CD14-positive monocyte (primary cell): ENCODE data around the gene TRIM44. TPM values are rescaled to one million over a fixed set of nuclear protein-coding genes. Genes with fewer than 3 reads are reported as not detected.

Experiments
- DNase-seq, 3 donors: peaks; one replicate each; pipeline ENCODE4 v3.0.0-alpha.2; 2011 to 2022
- H2AFZ ChIP-seq: 2 replicates; pipeline ENCODE4 v1.6.0; 2012; ENCODE audit warnings: mild to moderate bottlenecking, low read depth, low read length, inconsistent platforms; ENCODE audit not compliant: insufficient read depth, poor library complexity, severe bottlenecking
- H3K27ac ChIP-seq, 2 donors: 1 replicate in 1 of 2; 2 replicates in 1 of 2; pipeline ENCODE4 v1.5.1; 2012 to 2013; ENCODE audit warnings: low read length in 2 of 2, control low read depth in 1 of 2, inconsistent platforms in 1 of 2, low read depth in 1 of 2, mild to moderate bottlenecking in 1 of 2
- H3K27me3 ChIP-seq, 2 donors: one replicate each; pipeline versions ENCODE4 v1.6.0 to v1.6.1; 2011 to 2013; ENCODE audit warnings: low read length in 2 of 2; ENCODE audit not compliant: control insufficient read depth in 2 of 2, insufficient read depth in 2 of 2
- H3K36me3 ChIP-seq, 2 donors: replicated peaks in 1 of 2; 1 replicate in 1 of 2; 2 replicates in 1 of 2; pipeline versions ENCODE4 v1.5.1 to v1.6.1; 2012 to 2013; ENCODE audit warnings: low read length in 2 of 2, control low read depth in 1 of 2, inconsistent platforms in 1 of 2, mild to moderate bottlenecking in 1 of 2; ENCODE audit not compliant: insufficient read depth in 2 of 2, control insufficient read depth in 1 of 2
- H3K4me1 ChIP-seq, 2 donors: 1 replicate in 1 of 2; 2 replicates in 1 of 2; pipeline versions ENCODE4 v1.5.1 to v1.6.1; 2012 to 2013; ENCODE audit warnings: low read length in 2 of 2, control low read depth in 1 of 2, inconsistent platforms in 1 of 2, mild to moderate bottlenecking in 1 of 2, moderate library complexity in 1 of 2; ENCODE audit not compliant: insufficient read depth in 2 of 2, control insufficient read depth in 1 of 2
- H3K4me2 ChIP-seq: replicated peaks from 2 replicates; pipeline ENCODE3; 2012; ENCODE audit warnings: low read length, moderate library complexity, mild to moderate bottlenecking; ENCODE audit not compliant: poor library complexity, severe bottlenecking; ENCODE audit errors: extremely low read depth
- H3K4me3 ChIP-seq, 3 experiments: fragments of 200-600 bp in 1 of 3; sonication (generic) in 1 of 3; replicated peaks in 1 of 3; 1 replicate in 2 of 3; 2 replicates in 1 of 3; pipeline ENCODE4 v1.5.1; 2011 to 2013; ENCODE audit warnings: low read length in 3 of 3, mild to moderate bottlenecking in 3 of 3, control low read depth in 2 of 3, low read depth in 2 of 3, inconsistent platforms in 1 of 3, moderate library complexity in 1 of 3
- H3K79me2 ChIP-seq: 2 replicates; pipeline ENCODE4 v1.6.0; 2012; ENCODE audit warnings: mild to moderate bottlenecking, control low read depth, inconsistent platforms, low read length, moderate library complexity; ENCODE audit not compliant: insufficient read depth
- H3K9ac ChIP-seq: 2 replicates; pipeline ENCODE4 v1.6.0; 2017; ENCODE audit warnings: low read length, mild to moderate bottlenecking; ENCODE audit not compliant: insufficient read depth, poor library complexity, severe bottlenecking
- H3K9me3 ChIP-seq, 2 donors: replicated peaks in 1 of 2; 1 replicate in 1 of 2; 2 replicates in 1 of 2; pipeline versions ENCODE4 v1.5.1 to v1.6.1; 2012 to 2013; ENCODE audit warnings: low read length in 2 of 2, control low read depth in 1 of 2; ENCODE audit not compliant: control insufficient read depth in 1 of 2, insufficient read depth in 1 of 2
- H4K20me1 ChIP-seq: 2 replicates; pipeline ENCODE4 v1.6.0; 2012; ENCODE audit warnings: mild to moderate bottlenecking, low read length, control low read depth, moderate library complexity; ENCODE audit not compliant: insufficient read depth
- H3K27ac Mint-ChIP-seq, 7 donors: one replicate each; pipeline ENCODE4 v1.8.0; 2020; ENCODE audit warnings: mild to moderate bottlenecking in 7 of 7, mixed read lengths in 7 of 7, moderate library complexity in 6 of 7, inconsistent platforms in 2 of 7
- H3K27me3 Mint-ChIP-seq, 3 donors: one replicate each; pipeline ENCODE4 v1.8.0; 2021 to 2022; ENCODE audit warnings: low read depth in 3 of 3, mild to moderate bottlenecking in 3 of 3, mixed read lengths in 3 of 3, moderate library complexity in 3 of 3, inconsistent platforms in 1 of 3
- H3K36me3 Mint-ChIP-seq, 2 donors: one replicate each; pipeline ENCODE4 v1.8.0; 2020; ENCODE audit warnings: mixed read lengths in 2 of 2, inconsistent platforms in 1 of 2, mild to moderate bottlenecking in 1 of 2
- H3K4me1 Mint-ChIP-seq: one replicate; pipeline ENCODE4 v1.8.0; 2020; ENCODE audit warnings: mild to moderate bottlenecking, mixed read lengths
- H3K4me3 Mint-ChIP-seq, 2 donors: one replicate each; pipeline ENCODE4 v1.8.0; 2020; ENCODE audit warnings: mild to moderate bottlenecking in 2 of 2, mixed read lengths in 2 of 2, moderate library complexity in 1 of 2
- H3K9me3 Mint-ChIP-seq, 7 donors: one replicate each; pipeline ENCODE4 v1.8.0; 2020 to 2022; ENCODE audit warnings: mixed read lengths in 7 of 7, mild to moderate bottlenecking in 6 of 7, moderate library complexity in 6 of 7, inconsistent platforms in 2 of 7
- WGBS: methylation state at CpG from one replicate; pipeline ENCODE4 v1.1.5; 2013; ENCODE audit warnings: missing lambda C conversion rate; ENCODE audit not compliant: insufficient coverage; 5-methylcytosine and 5-hydroxymethylcytosine counted together
- intact Hi-C, 2 donors: fragments of 100-400 bp; cut with micrococcal nuclease; formaldehyde crosslinking; loops; one replicate each; pipeline versions ENCODE4 v1.15.0 to v1.15.1; 2023
- polyA plus RNA-seq, 3 donors: library from polyadenylated mRNA; depleted of rRNA in 1 of 3; unstranded in 2 of 3; stranded (reverse) in 1 of 3; fragments of 300-500 nt in 2 of 3; fragments of >200 nt in 1 of 3; fragmentation: Illumina TruSeq in 2 of 3; gene quantifications; 1 replicate in 2 of 3; 2 replicates in 1 of 3; pipeline ENCODE4 v1.2.3, GENCODE V29; 2012 to 2021
- TF ChIP-seq, protein P1 (sequence below): fragments of 200-600 bp; IDR thresholded peaks from one replicate; pipeline ENCODE4 v1.8.0; 2022; ENCODE audit warnings: antibody characterized with exemption, mild to moderate bottlenecking

TRIM44 gene
- polyA plus RNA-seq, 3 donors, result 25.3 to 47.1 (median 45.9) TPM

DNA sequence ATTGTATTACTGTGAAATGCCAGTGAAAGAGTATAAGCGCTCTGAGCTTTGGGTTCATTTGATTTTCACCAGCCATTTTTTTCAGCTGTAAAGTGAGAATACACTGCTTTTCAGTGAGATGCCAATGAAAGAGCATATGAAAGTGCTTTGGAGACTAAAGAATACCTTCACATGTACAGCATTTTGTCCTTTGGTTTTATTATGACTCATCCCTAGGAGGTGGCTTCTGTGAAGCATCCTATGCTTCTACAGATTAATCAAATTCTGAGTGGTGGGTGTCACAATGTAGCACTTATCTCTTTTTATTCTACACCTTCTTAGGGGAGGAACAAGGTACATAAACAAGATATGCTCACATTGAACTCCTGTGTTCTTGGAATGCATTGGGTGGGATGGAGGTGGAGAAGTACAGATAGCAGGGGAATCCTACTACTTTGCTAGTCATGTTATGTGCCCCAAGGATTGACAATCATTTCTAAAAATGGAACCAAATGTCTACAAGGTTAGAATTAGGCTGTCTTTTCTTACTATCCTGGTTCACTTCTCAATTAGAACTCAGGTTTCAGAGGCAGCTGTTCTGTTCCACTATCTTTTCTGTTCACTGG, 18.7 kb downstream of the TRIM44 start:
- Histone ChIP-seq H3K4me1 (peaks cover 18 to 20% of the 10 kb centered on the region in 2 donors), H3K36me3 (peaks cover 10 to 15% of the 10 kb centered on the region in 2 donors), H3K79me2 (peaks cover 52% of the 10 kb centered on the region), H3K4me2 (no peak overlapping the region), H3K27me3 (no peaks in the 10 kb centered on the region), H3K4me3 (no peak overlapping the region), H3K9me3 (no peaks in the 10 kb centered on the region), H2AFZ (no peak overlapping the region), H3K9ac (no peak overlapping the region), H3K27ac (no peak overlapping the region), H4K20me1 (peaks cover 83% of the 10 kb centered on the region)
- no peaks in the 10 kb centered on the region for H3K27me3 Mint-ChIP-seq
- no peak overlapping the region for H3K4me3 Mint-ChIP-seq
- H3K4me1 Mint-ChIP-seq, result peaks cover 41% of the 10 kb centered on the region
- no CpG with 5 or more reads among the region's 1 CpG for WGBS
- H3K9me3 Mint-ChIP-seq, result no peaks in the 10 kb centered on the region
- peaks cover 20 to 35% of the 10 kb centered on the region in 2 donors for H3K36me3 Mint-ChIP-seq
- no peak overlapping the region for H3K27ac Mint-ChIP-seq
- intact Hi-C loops, result no loop called here
- DNase-seq, result no peak
- TF ChIP-seq, protein P1, sequence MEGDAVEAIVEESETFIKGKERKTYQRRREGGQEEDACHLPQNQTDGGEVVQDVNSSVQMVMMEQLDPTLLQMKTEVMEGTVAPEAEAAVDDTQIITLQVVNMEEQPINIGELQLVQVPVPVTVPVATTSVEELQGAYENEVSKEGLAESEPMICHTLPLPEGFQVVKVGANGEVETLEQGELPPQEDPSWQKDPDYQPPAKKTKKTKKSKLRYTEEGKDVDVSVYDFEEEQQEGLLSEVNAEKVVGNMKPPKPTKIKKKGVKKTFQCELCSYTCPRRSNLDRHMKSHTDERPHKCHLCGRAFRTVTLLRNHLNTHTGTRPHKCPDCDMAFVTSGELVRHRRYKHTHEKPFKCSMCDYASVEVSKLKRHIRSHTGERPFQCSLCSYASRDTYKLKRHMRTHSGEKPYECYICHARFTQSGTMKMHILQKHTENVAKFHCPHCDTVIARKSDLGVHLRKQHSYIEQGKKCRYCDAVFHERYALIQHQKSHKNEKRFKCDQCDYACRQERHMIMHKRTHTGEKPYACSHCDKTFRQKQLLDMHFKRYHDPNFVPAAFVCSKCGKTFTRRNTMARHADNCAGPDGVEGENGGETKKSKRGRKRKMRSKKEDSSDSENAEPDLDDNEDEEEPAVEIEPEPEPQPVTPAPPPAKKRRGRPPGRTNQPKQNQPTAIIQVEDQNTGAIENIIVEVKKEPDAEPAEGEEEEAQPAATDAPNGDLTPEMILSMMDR, result no peak

DNA sequence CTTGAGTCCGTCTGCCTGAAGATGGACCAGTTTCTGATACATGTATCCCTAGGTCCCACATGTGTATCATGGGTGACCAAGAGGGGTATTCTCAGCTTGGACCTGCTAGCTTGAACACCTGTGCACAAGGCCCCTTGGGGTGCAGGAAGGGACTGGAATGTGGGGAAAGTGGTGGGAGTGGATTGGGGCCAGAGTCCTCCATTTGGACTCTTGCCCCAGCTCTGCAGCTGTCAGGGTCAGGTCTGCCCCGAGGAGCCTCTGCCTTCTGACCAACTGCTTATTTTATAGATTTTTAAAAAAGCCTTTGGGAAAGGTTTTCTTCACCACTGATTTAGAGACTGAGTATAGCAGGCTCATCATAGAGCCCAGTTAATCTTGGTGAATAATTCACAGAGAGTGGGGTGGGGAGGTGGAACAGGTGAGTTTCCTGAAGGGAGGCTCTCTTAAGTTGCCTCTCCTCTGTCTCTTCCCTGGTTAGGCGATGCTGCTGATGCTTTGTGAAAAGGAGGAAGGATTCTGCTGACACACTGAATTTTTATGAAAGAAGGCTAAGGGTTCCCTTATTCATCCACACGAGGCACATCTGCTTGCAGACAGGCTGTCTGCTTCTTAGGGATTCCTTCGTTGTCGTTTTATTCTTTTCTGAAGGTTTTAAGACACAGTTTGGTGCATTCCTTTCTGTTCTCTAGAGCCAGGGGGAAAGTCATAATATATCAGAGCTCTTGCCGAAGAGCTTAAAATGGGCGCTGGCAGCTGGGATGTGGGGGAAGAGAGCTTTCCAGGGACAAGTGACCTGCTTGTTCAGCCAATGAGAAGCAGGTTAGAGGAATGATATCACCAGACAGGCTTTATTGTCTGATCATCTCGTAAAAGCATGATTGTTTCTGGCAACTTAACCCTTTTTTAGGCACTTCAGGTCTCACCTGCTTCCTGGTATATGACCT, 19.9 kb downstream of the TRIM44 start:
- H3K27ac Mint-ChIP-seq, result peak overlapping the region in 4 of 7 donors; percentile 14 to 70 (median 64)
- Histone ChIP-seq H3K9ac (no peak overlapping the region), H3K4me2 (no peak overlapping the region), H3K4me3 (no peak overlapping the region), H3K27me3 (no peaks in the 10 kb centered on the region), H3K27ac (peak overlapping the region in 1 of 2 donors; percentile 15), H3K4me1 (peaks cover 18 to 20% of the 10 kb centered on the region in 2 donors), H3K79me2 (peaks cover 44% of the 10 kb centered on the region), H3K36me3 (peaks cover 21 to 27% of the 10 kb centered on the region in 2 donors), H4K20me1 (peaks cover 79% of the 10 kb centered on the region), H3K9me3 (no peaks in the 10 kb centered on the region), H2AFZ (no peak overlapping the region)
- H3K4me3 Mint-ChIP-seq, result no peak overlapping the region
- peaks cover 40% of the 10 kb centered on the region for H3K4me1 Mint-ChIP-seq
- H3K27me3 Mint-ChIP-seq, result no peaks in the 10 kb centered on the region
- intact Hi-C loops, result no loop called here
- WGBS, result 64% methylated on average over 5 of the region's 9 CpGs
- DNase-seq, result peak in 1 of 3 donors; percentile 11
- H3K36me3 Mint-ChIP-seq, result peaks cover 32 to 47% of the 10 kb centered on the region in 2 donors
- TF ChIP-seq, protein P1, result no peak
- H3K9me3 Mint-ChIP-seq, result no peaks in the 10 kb centered on the region
